Stimulated activated naive CD8-positive, alpha-beta T cell treated with anti-CD3 and anti-CD28 coated beads, Interleukin-15, amount 100 ng/mL, for 72 hours (primary cell): ENCODE measurements around the gene GPRIN1.
"Not testable (repeated sequence)": the region's sequence is repeated elsewhere in the genome, so short reads cannot be mapped to it uniquely, and the experiment has no call there.

ENCODE experiments used
- ATAC-seq: fragments of 150-1000 bp; cut with Tn5 transposase; 2 replicates; pipeline ENCODE4 v1.10.0; 2021; ENCODE audit warnings: mild to moderate bottlenecking, moderate library complexity
- DNase-seq, 2 donors: peaks; one replicate each; pipeline ENCODE4 v3.0.0; 2021 to 2022
- H3K27ac Mint-ChIP-seq, 2 donors: one replicate each; pipeline ENCODE4 v1.8.0; 2022; ENCODE audit warnings: mild to moderate bottlenecking in 2 of 2, mixed read lengths in 2 of 2, moderate library complexity in 2 of 2
- H3K27me3 Mint-ChIP-seq: one replicate; pipeline ENCODE4 v1.8.0; 2022; ENCODE audit warnings: mixed read lengths
- H3K4me1 Mint-ChIP-seq: one replicate; pipeline ENCODE4 v1.8.0; 2022; ENCODE audit warnings: mild to moderate bottlenecking, mixed read lengths
- H3K4me3 Mint-ChIP-seq, 2 donors: one replicate each; pipeline ENCODE4 v1.8.0; 2022; ENCODE audit warnings: mild to moderate bottlenecking in 2 of 2, mixed read lengths in 2 of 2, moderate library complexity in 1 of 2
- H3K9me3 Mint-ChIP-seq, 2 donors: one replicate each; pipeline ENCODE4 v1.8.0; 2022; ENCODE audit warnings: mixed read lengths in 2 of 2

The GPRIN1 gene

DNA sequence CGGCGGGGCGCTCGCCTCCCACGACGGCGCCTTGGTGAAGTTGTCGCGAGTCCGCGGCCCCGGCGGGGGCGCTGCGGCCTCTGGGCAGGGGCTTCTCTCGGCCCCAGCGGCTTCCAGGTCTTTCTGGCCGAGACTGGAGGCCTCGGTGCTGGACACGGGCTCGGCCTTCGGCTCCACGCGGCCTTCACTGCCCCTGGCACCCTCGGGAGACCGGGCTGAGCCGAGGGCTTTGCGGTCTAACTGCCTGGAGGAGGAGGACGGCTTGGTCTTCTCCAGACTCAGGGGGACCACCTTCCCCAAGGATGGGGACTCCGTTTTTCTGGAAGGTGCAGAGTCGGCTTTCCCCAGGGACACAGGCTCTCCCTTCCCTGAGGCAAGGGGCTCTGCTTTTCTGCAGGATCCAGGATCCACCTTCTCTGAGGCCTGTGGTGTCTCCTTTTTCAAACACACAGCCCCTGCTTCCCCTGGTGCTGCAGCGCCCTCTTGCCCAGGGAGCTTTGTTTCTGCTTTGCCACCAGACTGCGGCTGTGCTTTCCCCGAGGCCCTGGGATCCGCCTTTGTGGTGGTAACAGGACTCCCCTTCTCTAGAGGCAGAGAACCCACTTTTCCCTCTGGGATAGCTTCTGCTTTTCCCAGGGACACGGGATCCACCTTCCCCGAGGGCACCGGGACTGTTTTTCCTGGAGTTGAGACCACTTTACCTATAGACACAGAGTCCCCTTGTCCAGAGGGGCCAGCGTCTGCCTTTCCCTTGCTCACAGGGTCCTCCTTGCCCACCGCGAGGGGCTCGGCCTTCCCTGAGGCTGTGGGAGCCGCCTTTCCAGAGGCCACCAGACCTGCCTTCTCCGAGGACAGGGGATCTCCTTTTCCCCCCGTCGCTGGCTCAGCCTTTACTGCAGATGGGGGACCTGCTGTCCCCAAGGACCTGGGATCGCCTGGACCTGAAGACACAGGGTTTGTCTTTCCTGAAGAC lies 12.3 kb downstream of the GPRIN1 start:
- Mint-ChIP-seq H3K27me3 (peaks cover 40% of the 10 kb centered on the region), H3K9me3 (no peaks in the 10 kb centered on the region), H3K4me1 (peaks cover 21% of the 10 kb centered on the region), H3K4me3 (peak overlapping the region; percentile 53 to 55), H3K27ac (no peak overlapping the region)
- no peak for ATAC-seq
- peak in 1 of 2 donors; percentile 21 for DNase-seq

DNA sequence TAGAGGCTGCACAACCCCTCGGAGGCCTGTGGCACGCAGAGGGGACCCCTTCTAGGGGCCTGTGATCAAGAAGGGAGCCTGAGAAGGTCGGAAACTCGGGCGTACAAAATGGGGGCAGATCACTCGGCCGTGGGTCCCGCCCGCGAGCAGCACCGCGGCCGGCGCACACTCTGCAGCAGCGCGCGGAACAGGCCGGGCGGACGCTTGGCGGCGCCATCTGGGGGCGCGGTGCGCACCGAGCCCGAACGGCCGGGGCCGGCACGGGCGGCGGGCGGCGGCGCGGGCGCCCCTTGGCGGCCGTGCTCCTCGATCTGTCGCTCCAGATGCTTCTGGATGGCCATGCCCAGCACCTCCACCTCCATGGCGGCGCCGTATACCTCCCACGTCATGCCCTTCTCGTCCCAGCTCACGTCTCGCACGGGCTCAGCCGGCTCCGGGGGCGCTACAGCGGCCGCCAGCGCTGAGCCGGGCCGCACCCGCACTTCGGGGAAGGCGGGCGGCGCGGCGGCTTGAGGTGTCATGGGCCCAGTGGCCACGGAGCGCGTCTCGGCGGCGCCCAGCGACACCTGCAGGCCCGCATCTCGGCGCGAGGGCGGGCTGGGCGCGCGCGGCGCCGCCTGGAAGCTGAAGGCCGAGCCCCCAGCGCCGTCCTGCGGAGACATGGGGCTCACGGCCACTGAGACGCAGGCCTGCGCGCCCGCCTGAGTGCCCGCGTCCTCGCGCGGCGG lies 13.1 kb downstream of the GPRIN1 start:
- Mint-ChIP-seq H3K4me1 (peaks cover 21% of the 10 kb centered on the region), H3K27me3 (peaks cover 32% of the 10 kb centered on the region), H3K27ac (no peak overlapping the region), H3K9me3 (no peaks in the 10 kb centered on the region), H3K4me3 (peak overlapping the region; percentile 71 to 82)
- ATAC-seq (peak; percentile 85), DNase-seq (peak; percentile 75 to 81)

DNA sequence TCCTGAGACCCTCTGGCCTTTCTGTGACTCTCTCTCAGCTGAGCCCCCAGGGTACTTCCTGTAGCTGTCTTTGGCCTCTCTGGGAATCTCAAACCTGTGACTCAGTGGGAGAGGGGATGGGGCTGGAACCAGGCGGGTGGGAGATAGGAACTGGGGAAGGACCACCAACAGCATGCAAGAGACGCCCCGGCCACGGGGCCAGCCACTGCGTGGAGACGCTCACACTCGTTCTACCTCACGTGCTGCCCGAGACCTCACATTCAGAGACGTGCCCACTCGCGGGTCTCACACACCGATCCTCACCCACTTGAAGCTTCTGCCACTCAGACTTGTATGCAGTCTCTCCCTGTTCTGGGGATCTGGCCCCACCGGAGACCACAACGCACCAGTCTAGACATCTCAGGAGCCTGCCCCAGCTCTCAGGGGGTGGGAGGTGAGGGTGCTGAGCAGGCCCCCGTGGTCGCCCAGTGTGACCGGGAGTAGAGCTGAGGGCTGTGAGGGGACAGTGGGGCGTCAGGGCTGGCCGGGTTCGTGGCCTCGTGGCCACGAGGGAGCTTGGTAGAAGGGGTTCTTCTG lies 13.8 kb downstream of the GPRIN1 start:
- H3K27me3 Mint-ChIP-seq, result peaks cover 31% of the 10 kb centered on the region
- ATAC-seq (no peak), DNase-seq (no peak)
- peak overlapping the region; percentile 70 to 82 for H3K4me3 Mint-ChIP-seq
- no peak overlapping the region for H3K27ac Mint-ChIP-seq
- no peaks in the 10 kb centered on the region for H3K9me3 Mint-ChIP-seq
- H3K4me1 Mint-ChIP-seq, result peaks cover 21% of the 10 kb centered on the region

DNA sequence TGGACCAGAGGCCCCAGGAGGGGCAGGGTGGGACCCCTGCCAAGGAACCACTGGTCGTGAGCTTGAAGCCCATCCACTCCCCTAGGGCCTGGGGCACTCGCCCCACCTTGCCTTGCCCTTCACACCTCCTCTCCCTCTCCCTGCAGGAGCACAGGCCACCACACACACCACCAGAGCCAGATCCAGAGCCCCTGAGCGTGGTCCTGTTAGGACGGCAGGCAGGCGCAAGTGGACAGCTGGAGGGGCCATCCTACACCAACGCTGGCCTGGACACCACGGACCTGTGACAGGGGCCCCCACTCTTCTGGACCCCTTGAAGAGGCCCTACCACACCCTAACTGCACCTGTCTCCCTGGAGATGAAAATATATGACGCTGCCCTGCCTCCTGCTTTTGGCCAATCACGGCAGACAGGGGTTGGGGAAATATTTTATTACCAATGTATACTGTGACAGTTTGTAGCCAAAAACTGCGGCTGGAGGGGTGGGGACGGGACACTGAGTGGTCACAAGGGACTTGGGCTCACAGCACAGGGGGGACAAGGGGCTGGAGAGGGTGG lies 14.5 kb downstream of the GPRIN1 start:
- no peak overlapping the region for H3K27ac Mint-ChIP-seq

DNA sequence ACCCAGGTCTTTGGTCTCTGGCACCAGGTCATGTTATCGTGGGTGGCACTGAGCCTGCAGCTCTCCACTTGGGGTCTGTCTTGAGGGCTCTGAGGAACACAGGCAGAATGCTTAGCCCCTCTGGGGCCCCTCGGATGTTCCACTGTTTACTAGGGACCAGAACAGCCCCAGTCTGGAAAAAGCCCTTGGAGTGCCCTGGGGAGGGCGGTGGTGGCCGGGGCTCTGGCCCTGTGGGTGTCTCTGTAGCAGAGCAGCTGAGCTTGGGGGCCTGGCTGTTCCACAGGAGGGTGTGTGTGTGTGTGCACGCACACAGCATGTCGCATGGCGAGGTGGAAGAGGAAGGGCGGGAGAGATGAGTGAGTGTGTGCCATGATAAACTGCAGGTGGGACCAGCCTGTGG lies 15.4 kb downstream of the GPRIN1 start:
- Mint-ChIP-seq H3K4me1 (peaks cover 14% of the 10 kb centered on the region), H3K9me3 (no peaks in the 10 kb centered on the region), H3K4me3 (no peak overlapping the region), H3K27ac (no peak overlapping the region), H3K27me3 (peaks cover 31% of the 10 kb centered on the region)
- DNase-seq (no peak), ATAC-seq (no peak)

More for the DNA sequence above, 14.5 kb downstream of the GPRIN1 start:
- Mint-ChIP-seq H3K4me3 (no peak overlapping the region), H3K27me3 (peaks cover 31% of the 10 kb centered on the region), H3K9me3 (no peaks in the 10 kb centered on the region), H3K4me1 (peaks cover 21% of the 10 kb centered on the region)
- ATAC-seq (no peak), DNase-seq (no peak)

DNA sequence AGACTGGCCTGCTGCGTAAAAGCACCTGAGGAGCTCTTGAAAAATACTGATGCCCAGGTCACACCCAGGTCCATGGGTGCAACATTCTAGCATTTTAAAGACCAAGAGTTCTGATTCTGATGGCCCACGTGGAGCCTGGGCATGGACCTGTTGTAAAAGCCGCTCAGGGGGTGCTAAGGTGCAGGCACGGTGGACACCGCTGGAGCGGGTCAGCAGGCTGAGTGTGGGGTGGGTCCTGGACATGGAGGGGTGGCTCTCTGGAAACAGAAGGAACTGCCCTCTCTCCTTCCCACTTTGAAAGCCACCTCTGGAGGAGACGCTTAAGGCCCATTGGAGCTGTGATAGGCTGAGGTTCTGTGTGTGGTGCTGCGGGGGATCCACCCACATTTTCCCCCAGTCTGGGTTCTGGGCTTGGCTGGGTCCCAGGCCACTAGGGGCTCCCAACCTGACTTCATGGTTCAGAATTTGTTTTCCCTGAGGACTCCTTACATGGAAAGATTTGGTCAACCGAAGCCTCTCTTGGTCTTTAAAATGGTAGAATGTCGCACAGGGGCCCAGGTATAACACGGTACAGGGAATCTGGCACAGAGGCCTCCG lies 16.6 kb downstream of the GPRIN1 start:
- ATAC-seq (no peak), DNase-seq (no peak)
- Mint-ChIP-seq H3K27ac (no peak overlapping the region), H3K4me1 (peaks cover 8% of the 10 kb centered on the region), H3K4me3 (no peak overlapping the region), H3K9me3 (no peaks in the 10 kb centered on the region), H3K27me3 (peaks cover 20% of the 10 kb centered on the region)

DNA sequence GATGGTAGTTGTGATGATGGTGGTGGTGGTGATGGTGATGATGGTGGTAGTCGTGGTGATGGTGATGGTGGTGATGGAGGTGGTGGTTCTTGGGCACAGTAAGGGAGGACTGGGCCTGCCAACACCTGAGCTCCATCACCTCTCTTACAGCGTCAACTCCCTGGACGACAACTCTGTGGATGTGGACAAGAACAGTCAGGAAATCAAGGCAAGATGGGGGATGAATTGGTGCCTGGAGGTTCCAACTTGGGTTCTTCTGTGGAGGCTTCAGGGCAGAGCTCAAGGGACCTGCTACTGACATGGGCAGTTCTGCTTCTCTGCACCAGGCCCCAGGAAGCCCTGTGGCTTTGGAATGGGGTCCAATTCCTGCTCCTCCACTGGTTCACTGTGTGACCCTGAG lies 17.4 kb downstream of the GPRIN1 start:
- Mint-ChIP-seq H3K27ac (no peak overlapping the region), H3K4me3 (no peak overlapping the region), H3K9me3 (no peaks in the 10 kb centered on the region), H3K4me1 (peaks cover 8% of the 10 kb centered on the region), H3K27me3 (peaks cover 14% of the 10 kb centered on the region)
- DNase-seq (no peak), ATAC-seq (no peak)

DNA sequence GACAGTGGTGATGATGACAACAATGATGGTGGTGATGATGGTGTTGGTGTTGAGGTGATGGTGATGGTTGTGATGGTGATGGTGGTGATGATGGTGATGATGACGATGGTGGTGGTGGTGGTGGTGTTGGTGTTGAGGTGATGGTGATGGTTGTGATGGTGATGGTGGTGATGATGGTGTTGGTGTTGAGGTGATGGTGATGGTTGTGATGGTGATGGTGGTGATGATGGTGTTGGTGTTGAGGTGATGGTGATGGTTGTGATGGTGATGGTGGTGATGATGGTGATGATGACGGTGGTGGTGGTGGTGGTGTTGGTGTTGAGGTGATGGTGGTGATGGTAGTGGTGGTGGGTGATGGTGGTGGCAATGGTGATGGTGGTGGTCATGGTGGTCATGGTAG lies 18.3 kb downstream of the GPRIN1 start:
- H3K4me1 Mint-ChIP-seq, H3K27ac Mint-ChIP-seq, ATAC-seq, H3K4me3 Mint-ChIP-seq, DNase-seq, H3K9me3 Mint-ChIP-seq: not testable (repeated sequence)
- H3K27me3 Mint-ChIP-seq, result peaks cover 14% of the 10 kb centered on the region

DNA sequence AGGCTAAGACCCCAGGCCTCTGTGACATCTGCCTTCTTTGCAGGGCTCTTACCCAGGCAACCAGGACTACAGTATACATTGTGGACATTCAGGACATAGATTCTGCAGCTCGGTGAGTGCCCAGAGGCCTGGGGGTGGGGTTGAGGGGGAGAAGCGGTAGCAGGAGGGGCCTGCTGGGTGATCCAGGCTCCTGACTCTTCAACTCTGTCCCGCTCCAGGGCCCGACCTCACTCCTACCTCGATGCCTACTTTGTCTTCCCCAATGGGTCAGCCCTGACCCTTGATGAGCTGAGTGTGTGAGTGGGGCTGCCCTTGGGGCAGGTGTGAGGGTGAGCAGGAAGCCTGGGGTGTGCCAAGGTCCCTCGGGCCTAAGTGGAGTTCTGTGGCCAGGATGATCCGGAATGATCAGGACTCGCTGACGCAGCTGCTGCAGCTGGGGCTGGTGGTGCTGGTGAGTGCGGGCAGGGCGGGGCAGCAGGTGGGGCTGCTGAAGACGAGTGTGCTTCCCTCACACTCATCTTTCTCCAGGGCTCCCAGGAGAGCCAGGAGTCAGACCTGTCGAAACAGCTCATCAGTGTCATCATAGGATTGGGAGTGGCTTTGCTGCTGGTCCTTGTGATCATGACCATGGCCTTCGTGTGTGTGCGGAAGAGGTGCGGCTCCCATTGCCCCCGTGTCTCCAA lies 19.8 kb downstream of the GPRIN1 start:
- ATAC-seq (no peak), DNase-seq (no peak)
- Mint-ChIP-seq H3K27me3 (peaks cover under 1% of the 10 kb centered on the region), H3K9me3 (peaks cover 5 to 6% of the 10 kb centered on the region in 2 donors), H3K4me1 (no peaks in the 10 kb centered on the region), H3K27ac (no peak overlapping the region), H3K4me3 (no peak overlapping the region)

DNA sequence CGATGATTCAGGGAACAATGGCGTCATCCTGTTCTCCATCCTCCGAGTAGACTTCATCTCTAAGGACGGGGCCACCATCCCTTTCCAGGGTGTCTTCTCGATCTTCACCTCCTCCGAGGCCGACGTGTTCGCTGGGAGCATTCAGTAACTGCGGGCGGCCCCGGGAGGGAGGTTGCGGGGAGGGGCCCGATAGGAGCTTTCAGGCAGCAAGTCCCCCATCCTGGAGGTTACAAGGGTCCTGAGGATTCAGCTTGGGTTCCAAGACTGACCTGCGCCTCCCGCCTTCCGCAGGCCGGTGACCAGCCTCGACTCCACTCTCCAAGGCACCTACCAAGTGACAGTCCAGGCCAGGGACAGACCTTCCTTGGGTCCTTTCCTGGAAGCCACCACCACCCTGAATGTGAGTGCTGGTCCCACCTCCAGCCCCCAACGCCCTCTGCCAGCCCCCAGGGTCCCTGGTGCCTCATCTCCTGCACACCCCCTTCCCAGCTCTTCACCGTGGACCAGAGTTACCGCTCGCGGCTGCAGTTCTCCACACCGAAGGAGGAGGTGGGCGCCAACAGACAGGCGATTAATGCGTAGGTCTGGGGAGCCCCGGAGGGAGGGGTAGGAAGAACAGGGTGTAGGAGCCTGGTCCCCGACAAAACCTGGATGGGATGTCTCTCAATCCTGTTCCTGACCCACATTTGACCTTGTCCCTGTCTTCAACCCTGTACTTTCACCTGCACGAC lies 20.8 kb downstream of the GPRIN1 start:
- H3K4me3 Mint-ChIP-seq, result no peak overlapping the region

DNA sequence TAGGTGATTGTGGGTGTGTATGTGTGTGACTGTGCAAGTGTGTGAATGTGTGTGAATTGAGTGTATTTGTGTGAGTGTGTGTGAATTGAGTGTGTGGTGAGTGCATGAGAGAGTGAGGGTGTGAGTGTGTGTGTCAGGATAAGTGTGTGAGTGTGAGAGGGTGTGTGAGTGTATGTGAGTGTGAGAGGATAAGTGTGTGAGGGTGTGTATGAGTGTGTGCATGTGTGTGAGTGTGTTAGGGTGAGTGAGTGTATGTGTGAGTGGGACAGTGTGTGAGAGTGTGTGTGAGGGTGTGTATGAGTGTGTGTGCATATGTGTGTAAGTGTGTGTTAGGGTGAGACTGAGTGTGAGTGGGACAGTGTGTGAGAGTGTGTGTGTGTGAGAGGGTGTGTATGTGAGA lies 21.7 kb downstream of the GPRIN1 start:
- Mint-ChIP-seq H3K4me1 (no peaks in the 10 kb centered on the region), H3K9me3 (peaks cover 7% of the 10 kb centered on the region in 2 donors), H3K27ac (peak overlapping the region in 1 of 2 donors; percentile 40), H3K4me3 (no peak overlapping the region), H3K27me3 (no peaks in the 10 kb centered on the region)
- DNase-seq (no peak), ATAC-seq (no peak)

More for the DNA sequence above, 20.8 kb downstream of the GPRIN1 start:
- Mint-ChIP-seq H3K27me3 (no peaks in the 10 kb centered on the region), H3K9me3 (peaks cover 7% of the 10 kb centered on the region in 2 donors), H3K27ac (no peak overlapping the region), H3K4me1 (no peaks in the 10 kb centered on the region)
- ATAC-seq (no peak), DNase-seq (no peak)

DNA sequence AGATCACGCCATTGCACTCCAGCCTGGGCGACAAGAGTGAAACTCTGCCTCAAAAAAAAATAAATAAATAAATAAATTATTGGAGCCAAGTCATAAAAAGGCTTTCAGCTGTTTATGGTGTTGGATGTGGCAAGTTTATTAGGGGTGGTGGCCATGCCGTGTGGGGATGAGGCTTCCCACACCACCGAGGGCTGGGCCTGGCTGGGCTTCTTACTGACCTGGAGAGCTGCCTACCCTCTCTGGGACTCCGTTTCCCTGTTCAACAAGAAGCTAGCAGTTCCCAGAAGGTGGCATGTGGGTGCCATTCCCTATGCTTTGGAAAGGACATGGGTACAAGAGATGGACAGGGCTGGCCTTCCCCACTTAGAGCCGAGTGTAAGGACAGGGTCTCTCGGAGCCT lies 22.6 kb downstream of the GPRIN1 start:
- Mint-ChIP-seq H3K4me1 (no peaks in the 10 kb centered on the region), H3K4me3 (no peak overlapping the region), H3K9me3 (peaks cover 7% of the 10 kb centered on the region in 2 donors), H3K27me3 (no peaks in the 10 kb centered on the region), H3K27ac (no peak overlapping the region)
- DNase-seq, result no peak
- no peak for ATAC-seq

DNA sequence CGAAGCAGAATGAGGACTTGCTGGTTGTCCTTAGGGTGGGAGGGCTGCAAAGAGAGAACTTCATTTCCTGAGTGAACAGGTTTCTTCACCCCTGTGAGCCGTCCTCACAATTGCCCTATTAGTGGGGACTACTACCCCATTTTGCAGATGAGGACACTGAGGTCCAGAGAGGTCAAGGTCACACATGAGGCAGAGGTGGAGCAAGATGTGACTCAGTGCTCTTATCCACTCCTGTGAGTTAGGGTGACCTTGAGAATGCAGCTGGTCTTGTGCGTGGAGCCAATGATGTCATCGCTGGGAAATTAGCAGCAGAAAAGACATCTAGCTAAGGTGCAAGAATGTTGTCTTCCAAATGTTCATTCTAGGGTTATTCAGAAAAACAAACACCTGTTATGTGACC lies 26.9 kb downstream of the GPRIN1 start:
- no peak for DNase-seq
- Mint-ChIP-seq H3K27ac (no peak overlapping the region), H3K4me1 (peaks cover 4% of the 10 kb centered on the region), H3K27me3 (no peaks in the 10 kb centered on the region), H3K9me3 (peaks cover 7% of the 10 kb centered on the region in 2 donors), H3K4me3 (no peak overlapping the region)
- no peak for ATAC-seq

DNA sequence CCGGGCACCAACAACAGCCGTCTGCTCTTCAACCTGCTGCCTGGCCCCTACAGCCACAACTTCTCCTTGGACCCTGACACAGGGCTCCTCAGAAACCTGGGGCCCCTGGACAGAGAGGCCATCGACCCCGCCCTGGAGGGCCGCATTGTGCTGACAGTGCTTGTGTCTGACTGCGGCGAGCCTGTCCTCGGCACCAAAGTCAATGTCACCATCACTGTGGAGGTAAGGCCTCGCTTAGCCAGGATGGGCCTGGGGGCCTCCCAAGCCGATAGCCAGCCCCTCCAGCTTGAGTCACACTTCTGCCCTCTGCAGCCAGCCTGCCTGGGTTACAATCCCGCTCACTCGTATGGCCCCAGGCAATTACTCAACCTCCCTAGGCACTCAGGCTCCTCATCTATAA lies 28.6 kb downstream of the GPRIN1 start:
- Mint-ChIP-seq H3K9me3 (peaks cover 7% of the 10 kb centered on the region in 2 donors), H3K27ac (no peak overlapping the region), H3K4me1 (peaks cover 11% of the 10 kb centered on the region), H3K27me3 (no peaks in the 10 kb centered on the region), H3K4me3 (no peak overlapping the region)
- no peak for ATAC-seq
- DNase-seq, result no peak
